ENCODE results near the gene SOCS3. TPM values are rescaled to one million over a fixed set of nuclear protein-coding genes. Genes with fewer than 3 reads are reported as not detected.

The SOCS3 gene
- total and polyA plus RNA-seq, 10 of the 15 experiments (the other 5 are each of a cell fraction or from before 2014, with no cell fraction given), result 0.05 to 3.9 (median 1.0) TPM

DNA sequence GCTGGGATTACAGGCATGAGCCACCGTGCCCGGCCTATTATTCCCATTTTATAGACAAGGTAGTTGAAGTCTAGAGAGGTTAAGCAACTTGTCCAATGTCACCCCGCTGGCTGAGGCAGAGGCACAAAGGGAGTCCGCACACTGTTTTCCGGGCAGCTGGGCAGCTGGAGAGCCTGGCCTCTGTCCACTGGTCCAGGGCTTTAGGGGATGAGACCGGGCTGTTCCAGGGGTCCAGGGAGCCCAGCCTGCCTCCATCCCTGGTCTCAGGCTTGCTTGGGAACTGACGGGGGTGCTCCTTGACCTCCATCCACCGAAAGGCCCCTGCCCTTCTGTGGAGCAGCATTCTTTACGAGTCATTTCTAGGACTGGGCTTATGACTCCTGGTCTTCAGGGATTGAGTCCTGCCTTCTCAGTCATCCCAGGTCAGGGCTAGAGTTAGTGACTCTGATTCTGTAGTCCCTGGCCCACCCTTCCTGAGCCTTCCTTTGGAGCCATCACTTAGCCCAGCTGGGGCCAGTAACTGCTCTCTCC, 37.5 kb downstream of the SOCS3 start:
- Histone ChIP-seq H4K20me1 (ENCODE audit: control insufficient read depth, insufficient read depth) (no peaks in the 10 kb centered on the region), H3K4me1 (ENCODE audit: control insufficient read depth, insufficient read depth, low read length) (peaks cover 15% of the 10 kb centered on the region), H3K4me2 (ENCODE audit: control insufficient read depth, insufficient read depth) (no peak overlapping the region), H3K79me2 (ENCODE audit: control insufficient read depth, insufficient read depth, low read length) (no peaks in the 10 kb centered on the region), H3K27me3 (replicated peaks in 1 of 2; ENCODE audit: control insufficient read depth in 2 of 2, insufficient read depth in 2 of 2, low read length in 1 of 2) (no peaks in the 10 kb centered on the region), H3K27ac (ENCODE audit: control insufficient read depth, insufficient read depth) (no peak overlapping the region), H3K36me3 (ENCODE audit: control insufficient read depth in 2 of 2, insufficient read depth in 2 of 2, low read length in 1 of 2) (no peaks in the 10 kb centered on the region), H3K9me3 (replicated peaks; ENCODE audit: control insufficient read depth, insufficient read depth, low read length) (no peaks in the 10 kb centered on the region), H3K9ac (ENCODE audit: control insufficient read depth, insufficient read depth, low read length) (no peak overlapping the region), H2AFZ (ENCODE audit: control insufficient read depth, low read depth, low read length) (no peak overlapping the region), H3K4me3 (no peak overlapping the region)
- no peak for FAIRE-seq
- ChIA-PET POLR2A (interaction anchor here (0.6 kb wide), 1 partner anchor 393 kb away, joined by 3 read pairs; no protein-coding TSS in a partner anchor), RAD21 (ENCODE audit: unreplicated experiment) (no interaction called here), SMC1A (ENCODE audit: uncharacterized antibody, unreplicated experiment) (no interaction called here), CTCF (interaction anchor here (1.4 kb wide), 1 partner anchor 22 kb away, joined by 6 read pairs; no protein-coding TSS in a partner anchor)
- in situ Hi-C loops (cut with MboI) (no loop called here), intact Hi-C loops (cut with micrococcal nuclease; ENCODE audit: unreplicated experiment) (no loop called here)
- 44% methylated on average over 9 of the region's 9 CpGs for WGBS (ENCODE audit: insufficient coverage, insufficient replicate concordance, low lambda C conversion rate, missing lambda C conversion rate)
- no peak for TF ChIP-seq MYB (IDR thresholded peaks at IDR 0.05; ENCODE audit: borderline replicate concordance, low read depth, low read length)
- TF ChIP-seq SMARCA5 (IDR thresholded peaks at IDR 0.05), result no peak
- no peak for TF ChIP-seq POLR2AphosphoS2 (IDR thresholded peaks at IDR 0.05; ENCODE audit: low read depth, low read length)
- TF ChIP-seq, protein P1, sequence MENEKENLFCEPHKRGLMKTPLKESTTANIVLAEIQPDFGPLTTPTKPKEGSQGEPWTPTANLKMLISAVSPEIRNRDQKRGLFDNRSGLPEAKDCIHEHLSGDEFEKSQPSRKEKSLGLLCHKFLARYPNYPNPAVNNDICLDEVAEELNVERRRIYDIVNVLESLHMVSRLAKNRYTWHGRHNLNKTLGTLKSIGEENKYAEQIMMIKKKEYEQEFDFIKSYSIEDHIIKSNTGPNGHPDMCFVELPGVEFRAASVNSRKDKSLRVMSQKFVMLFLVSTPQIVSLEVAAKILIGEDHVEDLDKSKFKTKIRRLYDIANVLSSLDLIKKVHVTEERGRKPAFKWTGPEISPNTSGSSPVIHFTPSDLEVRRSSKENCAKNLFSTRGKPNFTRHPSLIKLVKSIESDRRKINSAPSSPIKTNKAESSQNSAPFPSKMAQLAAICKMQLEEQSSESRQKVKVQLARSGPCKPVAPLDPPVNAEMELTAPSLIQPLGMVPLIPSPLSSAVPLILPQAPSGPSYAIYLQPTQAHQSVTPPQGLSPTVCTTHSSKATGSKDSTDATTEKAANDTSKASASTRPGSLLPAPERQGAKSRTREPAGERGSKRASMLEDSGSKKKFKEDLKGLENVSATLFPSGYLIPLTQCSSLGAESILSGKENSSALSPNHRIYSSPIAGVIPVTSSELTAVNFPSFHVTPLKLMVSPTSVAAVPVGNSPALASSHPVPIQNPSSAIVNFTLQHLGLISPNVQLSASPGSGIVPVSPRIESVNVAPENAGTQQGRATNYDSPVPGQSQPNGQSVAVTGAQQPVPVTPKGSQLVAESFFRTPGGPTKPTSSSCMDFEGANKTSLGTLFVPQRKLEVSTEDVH (IDR thresholded peaks at IDR 0.05; ENCODE audit: low read depth, partially characterized antibody), result no peak
- TF ChIP-seq ZBED1 (IDR thresholded peaks at IDR 0.05; ENCODE audit: borderline replicate concordance), result no peak
- TF ChIP-seq SMAD1 (IDR thresholded peaks at IDR 0.05; ENCODE audit: low read depth, partially characterized antibody), result no peak
- no peak for TF ChIP-seq NFIC (IDR thresholded peaks at IDR 0.05; ENCODE audit: low read depth, low read length)
- TF ChIP-seq LARP7 (IDR thresholded peaks at IDR 0.05), result no peak
- no peak for TF ChIP-seq MAX (IDR thresholded peaks at IDR 0.05; ENCODE audit: low read depth, low read length)
- TF ChIP-seq PAX8 (IDR thresholded peaks at IDR 0.05), result no peak
- no peak for TF ChIP-seq RUNX3 (IDR thresholded peaks at IDR 0.05; ENCODE audit: low read length)
- no peak for TF ChIP-seq ETV6 (conservative IDR thresholded peaks at IDR 0.05 in 1 of 2, IDR thresholded peaks at IDR 0.05 in 1 of 2; ENCODE audit: borderline replicate concordance in 1 of 2, low read depth in 1 of 2)
- TF ChIP-seq NFYA (IDR thresholded peaks at IDR 0.05; ENCODE audit: borderline replicate concordance, low read depth, low read length), result no peak
- no peak for TF ChIP-seq TCF7 (IDR thresholded peaks at IDR 0.05; ENCODE audit: borderline replicate concordance)
- no TSS peak for BruUV-seq (replicated peaks)
- DNase-seq (ENCODE audit: low read depth, low spot score), result no peak
- no peak for ATAC-seq
